Endothelial cell of umbilical vein (primary cell): ENCODE results near the gene CD33. TPM values are rescaled to one million over a fixed set of nuclear protein-coding genes. Genes with fewer than 3 reads are reported as not detected.

Experiments
- BruUV-seq: library from RNA; stranded (reverse); fragments of 400-500 nt; replicated peaks from 2 replicates; lab custom pipeline; 2021; lab: Mats Ljungman, UMichigan
- CTCF ChIA-PET: fragments of 300-600, 350-600 bp; sonication (Branson Sonifier 250); formaldehyde crosslinking; loops from one replicate; lab custom pipeline; 2021; ENCODE audit warnings: antibody characterized with exemption, inconsistent platforms; lab: Charles Lee
- POLR2A ChIA-PET: fragments of 300-600, 350-600 bp; sonication (Branson Sonifier 250); formaldehyde crosslinking; loops from one replicate; lab custom pipeline; 2021; ENCODE audit warnings: antibody characterized with exemption, inconsistent platforms; lab: Charles Lee
- DNase-seq: peaks from one replicate; pipeline ENCODE4 v3.0.0-alpha.2; 2011; ENCODE audit warnings: low read depth, low spot score
- FAIRE-seq: peaks from 2 replicates; lab custom pipeline; 2011; peaks lifted over from hg19 to GRCh38; lab: Jason Lieb, UNC
- H2AFZ ChIP-seq: 2 replicates; pipeline ENCODE4 v1.6.0; 2012; ENCODE audit warnings: low read depth, low read length, control low read depth, inconsistent platforms
- H3K27ac ChIP-seq: 2 replicates; pipeline ENCODE4 v1.5.1; 2011; ENCODE audit warnings: low read depth, mild to moderate bottlenecking, control low read depth, low read length, moderate library complexity; ENCODE audit not compliant: insufficient read depth
- H3K27me3 ChIP-seq, 2 experiments: 2 replicates each; pipeline versions ENCODE4 v1.6.0 to v1.6.1; 2011; ENCODE audit warnings: low read length in 2 of 2, mixed read lengths in 1 of 2; ENCODE audit not compliant: control insufficient read depth in 2 of 2, insufficient read depth in 2 of 2
- H3K36me3 ChIP-seq, 2 experiments: 2 replicates in 1 of 2; 3 replicates in 1 of 2; pipeline ENCODE4 v1.5.1; 2011; ENCODE audit warnings: low read length in 2 of 2, mild to moderate bottlenecking in 1 of 2, moderate library complexity in 1 of 2; ENCODE audit not compliant: control insufficient read depth in 2 of 2, insufficient read depth in 2 of 2; ENCODE audit errors: extremely low read depth in 1 of 2
- H3K4me1 ChIP-seq: 3 replicates; pipeline ENCODE4 v1.5.1; 2011; ENCODE audit warnings: mild to moderate bottlenecking, low read length; ENCODE audit not compliant: control insufficient read depth, insufficient read depth; ENCODE audit errors: extremely low read depth
- H3K4me2 ChIP-seq: 2 replicates; pipeline ENCODE4 v1.6.1; 2011; ENCODE audit warnings: low read length, control low read depth, mixed read lengths; ENCODE audit not compliant: insufficient read depth
- H3K4me3 ChIP-seq, 3 experiments: fragments of 200-600 bp in 1 of 3; sonication (generic), shearing (Covaris generic) in 1 of 3; replicated peaks in 1 of 3; 2 replicates each; pipeline ENCODE4 v1.5.1; 2011 to 2016; ENCODE audit warnings: control low read depth in 3 of 3, low read length in 3 of 3, mild to moderate bottlenecking in 2 of 3, inconsistent platforms in 1 of 3, low read depth in 1 of 3, moderate library complexity in 1 of 3; ENCODE audit not compliant: insufficient read depth in 1 of 3
- H3K79me2 ChIP-seq: 2 replicates; pipeline ENCODE4 v1.6.0; 2012; ENCODE audit warnings: low read length, inconsistent platforms; ENCODE audit not compliant: control insufficient read depth, insufficient read depth
- H3K9ac ChIP-seq: replicated peaks from 2 replicates; pipeline ENCODE3; 2011; ENCODE audit warnings: low read length, control low read depth; ENCODE audit not compliant: insufficient read depth; ENCODE audit errors: extremely low read depth
- H3K9me1 ChIP-seq: replicated peaks from 3 replicates; pipeline ENCODE4 v1.6.0; 2011; ENCODE audit warnings: mild to moderate bottlenecking, low read length; ENCODE audit not compliant: control insufficient read depth, insufficient read depth; ENCODE audit errors: extremely low read depth
- H3K9me3 ChIP-seq: replicated peaks from 2 replicates; pipeline ENCODE4 v1.5.1; 2012; ENCODE audit warnings: low read length, inconsistent platforms; ENCODE audit not compliant: control insufficient read depth, insufficient read depth
- H4K20me1 ChIP-seq: replicated peaks from 2 replicates; pipeline ENCODE3; 2011; ENCODE audit warnings: mild to moderate bottlenecking, low read length; ENCODE audit not compliant: control insufficient read depth, insufficient read depth; ENCODE audit errors: extremely low read depth
- CTCF ChIP-seq, 2 donors: IDR thresholded peaks; 1 replicate in 1 of 2; 2 replicates in 1 of 2; pipeline ENCODE4 v1.5.1; 2011; ENCODE audit warnings: low read length in 2 of 2, mild to moderate bottlenecking in 2 of 2, moderate library complexity in 2 of 2, control low read depth in 1 of 2, inconsistent platforms in 1 of 2, low read depth in 1 of 2; ENCODE audit not compliant: insufficient read depth in 1 of 2; ENCODE audit errors: extremely low read depth in 1 of 2
- EZH2 ChIP-seq: IDR thresholded peaks from 2 replicates; pipeline ENCODE4 v1.6.1; 2012; ENCODE audit warnings: borderline replicate concordance, low read depth, mild to moderate bottlenecking, moderate library complexity, low read length, inconsistent platforms; ENCODE audit not compliant: severe bottlenecking
- FOS ChIP-seq: IDR thresholded peaks from 2 replicates; pipeline ENCODE4 v1.6.1; 2011; ENCODE audit warnings: mild to moderate bottlenecking, low read length, moderate library complexity, borderline replicate concordance; ENCODE audit not compliant: insufficient read depth
- GATA2 ChIP-seq: IDR thresholded peaks from 2 replicates; pipeline ENCODE4 v1.7.0; 2011; ENCODE audit warnings: low read depth, mild to moderate bottlenecking, moderate library complexity, mixed read lengths, low read length; ENCODE audit not compliant: insufficient read length, insufficient read depth
- JUN ChIP-seq: IDR thresholded peaks from 2 replicates; pipeline ENCODE4 v1.6.1; 2011; ENCODE audit warnings: borderline replicate concordance, low read depth; ENCODE audit not compliant: insufficient read length, insufficient read depth
- MAX ChIP-seq: IDR thresholded peaks from 2 replicates; pipeline ENCODE4 v1.6.1; 2011; ENCODE audit not compliant: insufficient read depth, insufficient read length
- MYC ChIP-seq: IDR thresholded peaks from one replicate; pipeline ENCODE4 v1.6.1; 2011; ENCODE audit warnings: mild to moderate bottlenecking, low read depth, low read length
- POLR2A ChIP-seq: IDR thresholded peaks from 2 replicates; pipeline ENCODE4 v1.6.1; 2012; ENCODE audit warnings: low read depth, mild to moderate bottlenecking, control low read depth, low read length
- POLR2AphosphoS5 ChIP-seq: IDR thresholded peaks from 2 replicates; pipeline ENCODE4 v1.6.1; 2012; ENCODE audit warnings: low read depth, mild to moderate bottlenecking, control low read depth, low read length, moderate library complexity; ENCODE audit not compliant: insufficient read depth
- dilution Hi-C: fragments of 300-500 bp; cut with MboI; formaldehyde crosslinking; loops from one replicate; pipeline ENCODE4 v1.15.0; 2019; ENCODE audit warnings: low sequenced_read_pairs; ENCODE audit not compliant: extremely low pct_ligation_motif_present
- intact Hi-C: fragments of 100-400 bp; cut with micrococcal nuclease; formaldehyde crosslinking; loops from one replicate; pipeline ENCODE4 v1.10.0; 2022
- polyA plus RNA-seq, 4 experiments: library from polyadenylated mRNA; depleted of rRNA in 3 of 4; stranded (reverse) in 3 of 4; unstranded in 1 of 4; fragments of >200 nt; gene quantifications; 2 replicates each; pipeline versions ENCODE4 v1.2.1 to v1.2.3, GENCODE V29; 2011 to 2012; ENCODE audit warnings: missing spikeins in 1 of 4
- total RNA-seq: library from RNA; stranded (reverse); gene quantifications from 2 replicates; pipeline ENCODE4 v1.2.3, GENCODE V29; 2021

The CD33 gene
- total and polyA plus RNA-seq, 2 donors (not counting 3 experiments of a cell fraction or from before 2014, with no cell fraction given): not detected

GRCh38 chr19:51196181-51196580 lies 28.7 kb upstream of the CD33 start:
- no TSS peak for BruUV-seq

More at GRCh38 chr19:51196181-51196580, 28.7 kb upstream of the CD33 start:
- no peak overlapping the region for H3K9ac ChIP-seq
- no peak for TF ChIP-seq MYC
- no peak for TF ChIP-seq EZH2
- no peak for TF ChIP-seq MAX
- TF ChIP-seq FOS: no peak
- TF ChIP-seq GATA2: no peak
- no peak for TF ChIP-seq POLR2A
- TF ChIP-seq CTCF (IDR thresholded peaks at IDR 0.05; ENCODE audit: extremely low read depth in 1 of 2, insufficient read depth in 1 of 2, low read depth in 1 of 2, low read length in 2 of 2): no peak
- no peak for TF ChIP-seq JUN
- TF ChIP-seq POLR2AphosphoS5: no peak
- dilution Hi-C loops: no loop called here
- H3K27me3 ChIP-seq: no peaks in the 10 kb centered on the region
- no peak overlapping the region for H3K27ac ChIP-seq
- H3K4me3 ChIP-seq: no peak overlapping the region
- no peaks in the 10 kb centered on the region for H3K9me3 ChIP-seq
- no peak for DNase-seq
- intact Hi-C loops: no loop called here
- POLR2A ChIA-PET: no interaction called here
- no peak overlapping the region for H3K4me2 ChIP-seq
- H3K79me2 ChIP-seq: no peaks in the 10 kb centered on the region
- no peak for FAIRE-seq
- no peaks in the 10 kb centered on the region for H3K36me3 ChIP-seq
- no peaks in the 10 kb centered on the region for H4K20me1 ChIP-seq
- no peak overlapping the region for H2AFZ ChIP-seq
- CTCF ChIA-PET: no interaction called here
- no peaks in the 10 kb centered on the region for H3K4me1 ChIP-seq
- no peaks in the 10 kb centered on the region for H3K9me1 ChIP-seq
